ENCODE data around the gene NCAPD3. TPM values are rescaled to one million over a fixed set of nuclear protein-coding genes. Genes with fewer than 3 reads are reported as not detected.

The NCAPD3 gene
- total and polyA plus RNA-seq, 2 of the 13 experiments (the other 11 are each of a cell fraction or from before 2014, with no cell fraction given) = 20.7 to 25.6 TPM

DNA sequence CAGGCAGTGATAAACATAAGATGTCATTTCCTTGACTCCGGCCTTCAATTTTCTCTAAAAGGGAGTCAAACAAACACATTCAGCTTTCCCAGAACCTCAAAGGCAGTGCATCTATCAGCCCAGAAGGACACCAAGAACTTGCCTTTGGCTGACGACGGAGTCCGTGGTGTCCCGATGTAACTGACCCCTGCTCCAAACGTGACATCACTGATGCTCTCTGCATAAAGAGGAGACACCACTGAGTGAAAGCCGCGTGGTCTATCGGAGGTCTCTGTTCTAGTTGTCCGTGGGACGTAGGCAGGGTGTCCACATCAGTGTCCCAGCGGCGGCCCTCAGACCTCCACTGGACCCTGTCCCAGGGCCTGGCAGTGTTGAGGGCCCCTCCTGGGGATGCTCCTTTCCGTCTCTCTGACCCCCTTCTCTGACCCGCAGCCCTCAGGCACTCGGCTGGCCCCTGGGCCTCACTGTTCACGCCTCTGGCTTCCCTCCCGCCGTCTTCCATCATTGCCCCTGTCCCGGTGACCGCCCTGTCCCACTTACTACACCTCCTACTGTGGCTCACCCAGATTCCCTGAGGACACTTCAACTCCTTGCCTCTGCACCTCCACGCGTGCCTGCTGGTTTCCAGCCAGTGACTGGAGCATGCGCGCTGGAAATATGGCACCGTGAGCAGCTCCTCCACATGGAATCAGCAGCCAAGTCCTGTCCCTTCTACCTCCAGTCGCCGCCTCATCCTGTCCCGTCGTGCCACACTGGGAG, 70.4 kb downstream of the NCAPD3 start (continued):
- TF ChIP-seq, protein P1, sequence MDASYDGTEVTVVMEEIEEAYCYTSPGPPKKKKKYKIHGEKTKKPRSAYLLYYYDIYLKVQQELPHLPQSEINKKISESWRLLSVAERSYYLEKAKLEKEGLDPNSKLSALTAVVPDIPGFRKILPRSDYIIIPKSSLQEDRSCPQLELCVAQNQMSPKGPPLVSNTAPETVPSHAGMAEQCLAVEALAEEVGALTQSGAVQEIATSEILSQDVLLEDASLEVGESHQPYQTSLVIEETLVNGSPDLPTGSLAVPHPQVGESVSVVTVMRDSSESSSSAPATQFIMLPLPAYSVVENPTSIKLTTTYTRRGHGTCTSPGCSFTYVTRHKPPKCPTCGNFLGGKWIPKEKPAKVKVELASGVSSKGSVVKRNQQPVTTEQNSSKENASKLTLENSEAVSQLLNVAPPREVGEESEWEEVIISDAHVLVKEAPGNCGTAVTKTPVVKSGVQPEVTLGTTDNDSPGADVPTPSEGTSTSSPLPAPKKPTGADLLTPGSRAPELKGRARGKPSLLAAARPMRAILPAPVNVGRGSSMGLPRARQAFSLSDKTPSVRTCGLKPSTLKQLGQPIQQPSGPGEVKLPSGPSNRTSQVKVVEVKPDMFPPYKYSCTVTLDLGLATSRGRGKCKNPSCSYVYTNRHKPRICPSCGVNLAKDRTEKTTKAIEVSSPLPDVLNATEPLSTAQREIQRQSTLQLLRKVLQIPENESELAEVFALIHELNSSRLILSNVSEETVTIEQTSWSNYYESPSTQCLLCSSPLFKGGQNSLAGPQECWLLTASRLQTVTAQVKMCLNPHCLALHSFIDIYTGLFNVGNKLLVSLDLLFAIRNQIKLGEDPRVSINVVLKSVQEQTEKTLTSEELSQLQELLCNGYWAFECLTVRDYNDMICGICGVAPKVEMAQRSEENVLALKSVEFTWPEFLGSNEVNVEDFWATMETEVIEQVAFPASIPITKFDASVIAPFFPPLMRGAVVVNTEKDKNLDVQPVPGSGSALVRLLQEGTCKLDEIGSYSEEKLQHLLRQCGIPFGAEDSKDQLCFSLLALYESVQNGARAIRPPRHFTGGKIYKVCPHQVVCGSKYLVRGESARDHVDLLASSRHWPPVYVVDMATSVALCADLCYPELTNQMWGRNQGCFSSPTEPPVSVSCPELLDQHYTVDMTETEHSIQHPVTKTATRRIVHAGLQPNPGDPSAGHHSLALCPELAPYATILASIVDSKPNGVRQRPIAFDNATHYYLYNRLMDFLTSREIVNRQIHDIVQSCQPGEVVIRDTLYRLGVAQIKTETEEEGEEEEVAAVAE (CRISPR knock-in tag; IDR thresholded peaks at IDR 0.05; ENCODE audit: borderline replicate concordance) = no peak
- TF ChIP-seq ARHGAP35 (CRISPR knock-in tag; IDR thresholded peaks at IDR 0.05; ENCODE audit: borderline replicate concordance) (no peak), ZNF670 (CRISPR knock-in tag; IDR thresholded peaks at IDR 0.05; ENCODE audit: borderline replicate concordance) (no peak), FLYWCH1 (CRISPR knock-in tag; IDR thresholded peaks at IDR 0.05) (no peak), FOXM1 (CRISPR knock-in tag; IDR thresholded peaks at IDR 0.05) (no peak), NFRKB (IDR thresholded peaks at IDR 0.05) (no peak), HHEX (CRISPR knock-in tag; IDR thresholded peaks at IDR 0.05) (no peak), NKX3-1 (CRISPR knock-in tag; IDR thresholded peaks at IDR 0.05) (no peak)

DNA sequence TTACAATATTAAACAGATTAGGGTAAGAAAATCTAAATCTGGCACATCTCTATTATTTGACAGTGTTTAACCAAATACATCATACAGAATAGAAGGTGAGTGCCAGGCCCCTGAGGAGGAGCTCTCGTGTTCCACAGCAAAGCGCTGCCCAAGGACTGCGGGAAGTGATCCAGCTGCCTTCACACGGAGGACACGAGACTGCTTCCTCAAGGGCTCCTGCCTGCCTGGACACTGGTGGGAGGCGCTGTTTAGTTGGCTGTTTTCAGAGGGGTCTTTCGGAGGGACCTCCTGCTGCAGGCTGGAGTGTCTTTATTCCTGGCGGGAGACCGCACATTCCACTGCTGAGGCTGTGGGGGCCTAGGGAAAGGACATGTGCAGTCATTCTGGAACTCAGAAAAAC, 71.1 kb downstream of the NCAPD3 start:
- H3K79me2 ChIP-seq (ENCODE audit: insufficient read depth, low read length) = no peaks in the 10 kb centered on the region
- no peak overlapping the region for H3K4me2 ChIP-seq (ENCODE audit: low read depth, low read length)
- in situ Hi-C loops (cut with HindIII; ENCODE audit: extremely low pct_ligation_motif_present, low pct_unique_long_range_greater_than_20kb) (no loop called here), intact Hi-C loops (cut with micrococcal nuclease; ENCODE audit: unreplicated experiment) (no loop called here)
- ATAC-seq (no peak), FAIRE-seq (no peak), DNase-seq (ENCODE audit: low spot score) (no peak)
- CTCF ChIA-PET (ENCODE audit: low intra/inter-chr PET ratio, low total read pairs) = no interaction called here
- H3K27me3 ChIP-seq (ENCODE audit: control insufficient read depth in 1 of 2, insufficient read depth in 2 of 2, low read length in 2 of 2) = no peaks in the 10 kb centered on the region
- BruUV-seq (replicated peaks) = no TSS peak
- H2AFZ ChIP-seq (ENCODE audit: low read length) = no peak overlapping the region
- H3K27ac ChIP-seq (ENCODE audit: extremely low read length, insufficient read depth, low read length) = no peak overlapping the region
- POLR2A ChIA-PET = no interaction called here
- peaks cover 17 to 40% of the 10 kb centered on the region in 2 experiments; a peak in 4 of 5 replicates for H3K36me3 ChIP-seq (replicated peaks in 1 of 2; ENCODE audit: control insufficient read depth in 1 of 2, insufficient read depth in 2 of 2, low read length in 2 of 2)
- H3K9me3 ChIP-seq (ENCODE audit: low read length) = no peaks in the 10 kb centered on the region
- H4K20me1 ChIP-seq (ENCODE audit: insufficient read depth, low read length) = no peaks in the 10 kb centered on the region
- no peak overlapping the region for H3K9ac ChIP-seq (ENCODE audit: insufficient read depth, low read depth, low read length)
- H3K4me3 ChIP-seq (replicated peaks in 1 of 3; ENCODE audit: insufficient read depth in 1 of 3, low read depth in 2 of 3, low read length in 3 of 3) = no peak overlapping the region
- no peaks in the 10 kb centered on the region for H3K4me1 ChIP-seq (ENCODE audit: insufficient read depth, low read length)
- TF ChIP-seq WIZ (CRISPR knock-in tag; IDR thresholded peaks at IDR 0.05) = no peak
- no peak for TF ChIP-seq FOXC1 (CRISPR knock-in tag; IDR thresholded peaks at IDR 0.05; ENCODE audit: borderline replicate concordance)
- no peak for TF ChIP-seq RELA (CRISPR knock-in tag; IDR thresholded peaks at IDR 0.05)
- TF ChIP-seq RORA (CRISPR knock-in tag; IDR thresholded peaks at IDR 0.05) = no peak
- no peak for TF ChIP-seq GTF2F1 (IDR thresholded peaks at IDR 0.05; ENCODE audit: low read length)
- TF ChIP-seq NFATC3 (CRISPR knock-in tag; IDR thresholded peaks at IDR 0.05) = no peak
- 96% methylated on average over 9 of the region's 9 CpGs for WGBS (ENCODE audit: low lambda C conversion rate)
